IgD-negative memory B cell (primary cell): ENCODE data around the gene DYNLT5. TPM values are rescaled to one million over a fixed set of nuclear protein-coding genes. Genes with fewer than 3 reads are reported as not detected.
"Not testable (repeated sequence)": the region's sequence is repeated elsewhere in the genome, so short reads cannot be mapped to it uniquely, and the experiment has no call there.

Experiments used
- H3K27ac Mint-ChIP-seq, 3 donors: one replicate each; pipeline ENCODE4 v1.8.0; 2020 to 2022; ENCODE audit warnings: mild to moderate bottlenecking in 3 of 3, mixed read lengths in 3 of 3, moderate library complexity in 1 of 3
- H3K27me3 Mint-ChIP-seq: one replicate; pipeline ENCODE4 v1.8.0; 2021; ENCODE audit warnings: mixed read lengths
- H3K36me3 Mint-ChIP-seq: one replicate; pipeline ENCODE4 v1.8.0; 2020; ENCODE audit warnings: mild to moderate bottlenecking, mixed read lengths
- H3K4me1 Mint-ChIP-seq, 3 donors: one replicate each; pipeline ENCODE4 v1.8.0; 2020 to 2022; ENCODE audit warnings: mixed read lengths in 3 of 3, mild to moderate bottlenecking in 1 of 3
- H3K4me3 Mint-ChIP-seq, 4 donors: one replicate each; pipeline ENCODE4 v1.8.0; 2020 to 2022; ENCODE audit warnings: mild to moderate bottlenecking in 4 of 4, mixed read lengths in 4 of 4, moderate library complexity in 3 of 4
- H3K9me3 Mint-ChIP-seq, 3 donors: one replicate each; pipeline ENCODE4 v1.8.0; 2020 to 2021; ENCODE audit warnings: mixed read lengths in 3 of 3, mild to moderate bottlenecking in 1 of 3
- polyA plus RNA-seq: library from polyadenylated mRNA; unstranded; fragments of 300-500 nt; fragmentation: Illumina TruSeq; gene quantifications from one replicate; pipeline ENCODE4 v1.2.3, GENCODE V29; 2021

Gene DYNLT5
- polyA plus RNA-seq, 1 donor from 2014 or later, result not detected

DNA sequence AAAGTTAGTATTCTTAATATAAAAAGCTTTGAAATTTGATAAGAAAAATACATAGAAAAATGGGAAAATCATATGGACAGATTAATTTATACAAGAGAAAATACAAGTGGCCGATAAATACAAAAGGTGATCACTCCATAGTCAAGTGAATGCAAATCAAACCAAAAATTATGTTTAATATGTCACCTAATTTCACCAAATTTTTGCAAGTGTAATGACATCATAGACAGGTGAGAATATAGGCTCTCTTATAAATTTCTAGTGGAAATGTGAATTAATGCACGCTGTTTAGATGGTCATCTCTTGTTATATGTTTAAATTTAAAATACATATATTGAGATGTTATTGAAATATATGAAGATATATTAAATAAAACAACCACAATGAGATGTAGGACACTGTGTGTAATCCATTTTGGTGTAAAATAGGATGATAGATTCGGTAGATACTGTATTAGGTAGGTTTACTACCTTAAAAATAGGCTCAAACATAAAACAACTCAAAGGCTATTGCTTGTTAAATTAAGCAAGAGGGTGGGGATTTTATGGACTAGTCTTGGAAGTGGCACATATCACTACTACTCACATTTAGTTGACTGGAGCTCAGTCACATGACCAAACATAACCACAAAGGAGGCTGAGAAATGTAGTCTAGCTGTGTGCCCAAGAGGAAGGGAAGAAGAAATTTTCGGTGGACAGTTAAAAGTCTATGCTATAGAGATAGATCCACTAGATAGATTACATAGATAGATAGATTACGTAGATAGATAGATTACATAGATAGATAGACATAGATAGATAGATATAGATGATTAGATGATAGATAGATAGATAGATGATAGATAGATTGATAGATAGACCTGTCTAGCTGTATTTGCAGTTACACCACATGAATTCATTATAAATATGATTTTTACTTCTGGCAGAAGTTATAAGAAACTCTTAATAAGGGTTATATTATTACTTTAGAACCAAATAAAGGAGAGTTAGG is 39.7 kb downstream of the DYNLT5 start:
- peaks cover 4% of the 10 kb centered on the region for H3K27me3 Mint-ChIP-seq
- H3K36me3 Mint-ChIP-seq, result no peaks in the 10 kb centered on the region
- no peaks in the 10 kb centered on the region for H3K9me3 Mint-ChIP-seq
- no peak overlapping the region for H3K4me3 Mint-ChIP-seq
- peaks cover 6 to 12% (median 12%) of the 10 kb centered on the region in 3 donors for H3K4me1 Mint-ChIP-seq
- H3K27ac Mint-ChIP-seq, result no peak overlapping the region

DNA sequence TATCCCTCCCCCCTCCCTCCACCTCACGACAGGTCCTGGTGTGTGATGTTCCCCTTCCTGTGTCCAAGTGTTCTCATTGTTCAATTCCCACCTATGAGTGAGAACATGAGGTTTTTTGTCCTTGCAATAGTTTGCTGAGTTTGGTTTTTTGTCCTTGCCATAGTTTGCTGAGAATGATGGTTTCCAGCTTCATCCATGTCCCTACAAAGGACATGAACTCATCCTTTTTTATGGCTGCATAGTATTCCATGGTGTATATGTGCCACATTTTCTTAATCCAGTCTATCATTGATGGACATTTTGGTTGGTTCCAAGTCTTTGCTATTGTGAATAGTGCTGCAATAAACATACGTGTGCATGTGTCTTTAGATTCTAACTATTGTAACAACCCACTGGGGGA is 43.6 kb downstream of the DYNLT5 start:
- H3K36me3 Mint-ChIP-seq, H3K4me3 Mint-ChIP-seq, H3K9me3 Mint-ChIP-seq, H3K27ac Mint-ChIP-seq, H3K4me1 Mint-ChIP-seq, H3K27me3 Mint-ChIP-seq: not testable (repeated sequence)

DNA sequence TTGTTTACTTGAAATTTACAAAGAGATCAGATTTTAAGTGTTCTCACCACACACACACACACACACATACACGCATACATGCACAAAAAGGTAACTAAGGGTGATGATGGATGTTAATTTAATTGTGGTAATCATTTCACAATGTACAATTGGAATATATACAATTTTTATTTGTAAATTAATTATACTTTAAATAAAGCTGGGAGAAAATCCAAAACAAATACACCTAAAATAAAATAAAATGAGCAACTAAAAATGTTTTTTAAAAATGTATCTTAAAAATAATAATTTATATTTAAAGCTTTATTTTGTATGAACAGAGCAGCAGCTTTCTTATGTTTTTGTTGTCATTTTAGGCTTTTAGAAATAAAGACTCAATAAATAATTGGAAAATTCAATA is 57.0 kb downstream of the DYNLT5 start:
- Mint-ChIP-seq H3K4me1 (no peaks in the 10 kb centered on the region), H3K27me3 (no peaks in the 10 kb centered on the region), H3K27ac (no peak overlapping the region), H3K4me3 (no peak overlapping the region), H3K36me3 (peaks cover 3% of the 10 kb centered on the region), H3K9me3 (peaks cover 0 to 2% (median 0%) of the 10 kb centered on the region in 3 donors)

DNA sequence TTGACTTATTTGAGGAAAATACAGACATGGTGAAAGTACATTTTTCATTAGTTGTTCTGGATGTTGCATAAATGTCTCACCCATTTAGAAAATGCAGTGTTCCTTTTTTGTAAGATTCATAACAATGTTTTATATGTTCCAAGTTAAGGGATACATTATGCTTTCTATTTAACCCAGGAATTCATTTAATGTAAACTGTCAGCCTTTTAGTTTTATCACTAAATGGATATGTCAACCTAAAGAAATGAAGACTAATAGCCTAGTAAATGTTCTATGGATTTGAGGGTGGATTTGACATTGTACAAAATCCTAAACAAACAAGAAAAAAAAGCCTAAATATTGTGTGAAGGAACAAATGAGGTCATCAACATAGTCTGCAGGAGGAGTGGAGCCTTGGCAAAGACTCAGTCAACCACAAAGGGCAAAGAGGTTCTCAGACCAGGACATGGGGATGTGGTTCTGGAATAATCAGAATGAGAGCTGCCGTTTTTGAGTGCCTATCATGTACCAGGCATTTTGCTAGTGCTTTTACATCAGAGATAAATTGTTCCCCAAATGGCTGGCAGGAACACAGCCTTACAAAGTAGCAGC is 57.6 kb downstream of the DYNLT5 start:
- Mint-ChIP-seq H3K27ac (no peak overlapping the region), H3K36me3 (peaks cover 3% of the 10 kb centered on the region), H3K4me1 (no peaks in the 10 kb centered on the region), H3K4me3 (no peak overlapping the region), H3K27me3 (no peaks in the 10 kb centered on the region), H3K9me3 (peaks cover 0 to 2% (median 0%) of the 10 kb centered on the region in 3 donors)

DNA sequence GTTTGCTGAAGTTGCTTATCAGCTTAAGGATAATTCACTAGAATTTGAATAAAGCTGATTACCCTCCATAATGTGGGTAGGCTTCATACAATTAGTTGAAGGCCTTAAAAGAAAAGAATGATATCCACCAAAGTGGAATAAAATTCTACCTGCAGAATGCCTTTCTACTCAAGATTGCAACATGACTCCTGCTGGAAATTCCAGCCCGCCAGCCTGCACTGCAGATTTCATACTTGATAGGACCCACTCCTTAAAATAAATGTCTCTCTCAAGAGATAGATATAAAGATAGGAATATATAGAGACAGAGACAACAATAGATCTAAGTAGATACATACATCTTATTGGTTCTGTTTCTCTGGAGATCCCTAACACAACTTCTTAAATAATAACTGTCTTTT is 72.5 kb downstream of the DYNLT5 start:
- Mint-ChIP-seq H3K4me3 (no peak overlapping the region), H3K4me1 (no peaks in the 10 kb centered on the region), H3K36me3 (no peaks in the 10 kb centered on the region), H3K9me3 (no peaks in the 10 kb centered on the region), H3K27ac (no peak overlapping the region), H3K27me3 (no peaks in the 10 kb centered on the region)

Other genes with a start within 250 kb of the DYNLT5 start
- gene SGIP1, start 218.3 kb upstream of the DYNLT5 start, polyA plus RNA-seq, result 0.71 TPM
- not detected for gene INSL5, start 48.8 kb downstream of the DYNLT5 start, polyA plus RNA-seq
- gene DNAI4, start 172.4 kb downstream of the DYNLT5 start, polyA plus RNA-seq, result 0.48 TPM
- gene MIER1, start 172.5 kb downstream of the DYNLT5 start, polyA plus RNA-seq, result 34.6 TPM